GM23338 (cell line): Measurements from ENCODE around the gene TBC1D5. TPM values are rescaled to one million over a fixed set of nuclear protein-coding genes. Genes with fewer than 3 reads are reported as not detected.

Experiments used
- ATAC-seq: fragments of 200-7000 bp; cut with Tn5 transposase; 3 replicates; pipeline ENCODE4 v1.9.1; 2020
- DNase-seq: peaks from one replicate; pipeline ENCODE4 v3.0.0-alpha.2; 2015; ENCODE audit warnings: low spot score
- H2AFZ ChIP-seq: fragments of 200-600 bp; sonication (generic); 2 replicates; pipeline ENCODE4 v1.8.0; 2016; ENCODE audit warnings: antibody characterized with exemption, mild to moderate bottlenecking, moderate library complexity
- H3F3A ChIP-seq: fragments of 200-600 bp; sonication (generic); replicated peaks from 2 replicates; pipeline ENCODE4 v1.8.0; 2017; ENCODE audit warnings: antibody characterized with exemption, mixed run types, low read depth
- H3K27ac ChIP-seq: fragments of 200-600 bp; sonication (generic); 2 replicates; pipeline ENCODE4 v1.6.1; 2016; ENCODE audit warnings: low read depth
- H3K27me3 ChIP-seq: fragments of 200-600 bp; sonication (generic); 2 replicates; pipeline ENCODE4 v1.8.0; 2016; ENCODE audit warnings: mild to moderate bottlenecking, mixed run types, moderate library complexity; ENCODE audit not compliant: insufficient read depth
- H3K36me3 ChIP-seq: fragments of 200-600 bp; sonication (generic); 2 replicates; pipeline ENCODE4 v1.8.0; 2016; ENCODE audit warnings: mild to moderate bottlenecking; ENCODE audit not compliant: insufficient read depth
- H3K4me1 ChIP-seq: fragments of 200-600 bp; sonication (generic); 2 replicates; pipeline ENCODE4 v1.8.0; 2016; ENCODE audit warnings: mild to moderate bottlenecking, moderate library complexity; ENCODE audit not compliant: insufficient read depth
- H3K4me2 ChIP-seq: fragments of 200-600 bp; sonication (generic); 2 replicates; pipeline ENCODE4 v1.7.1; 2017; ENCODE audit warnings: mixed run types
- H3K4me3 ChIP-seq: fragments of 200-600 bp; sonication (generic); 2 replicates; pipeline ENCODE4 v1.6.1; 2016; ENCODE audit warnings: mixed run types
- H3K79me2 ChIP-seq: fragments of 200-600 bp; sonication (generic); replicated peaks from 2 replicates; pipeline ENCODE4 v1.8.0; 2017; ENCODE audit warnings: mild to moderate bottlenecking; ENCODE audit not compliant: insufficient read depth
- H3K9me2 ChIP-seq: fragments of 200-600 bp; sonication (generic); 2 replicates; pipeline ENCODE4 v1.8.0; 2017; ENCODE audit not compliant: insufficient read depth
- H4K20me1 ChIP-seq: fragments of 200-600 bp; sonication (generic); replicated peaks from 2 replicates; pipeline ENCODE4 v1.8.0; 2017; ENCODE audit warnings: mild to moderate bottlenecking; ENCODE audit not compliant: insufficient read depth
- H3K27ac Mint-ChIP-seq: 2 replicates; pipeline ENCODE4 v1.8.0; 2020; ENCODE audit warnings: inconsistent platforms, mild to moderate bottlenecking, moderate library complexity, mixed read lengths
- H3K27me3 Mint-ChIP-seq: 3 replicates; pipeline ENCODE4 v1.8.0; 2022; ENCODE audit warnings: low read depth, mild to moderate bottlenecking, moderate library complexity, mixed read lengths, inconsistent platforms; ENCODE audit not compliant: insufficient read depth, poor library complexity
- H3K36me3 Mint-ChIP-seq: 3 replicates; pipeline ENCODE4 v1.8.0; 2021; ENCODE audit warnings: low read depth, mild to moderate bottlenecking, inconsistent platforms, moderate library complexity, mixed read lengths
- H3K4me1 Mint-ChIP-seq: 3 replicates; pipeline ENCODE4 v1.8.0; 2020; ENCODE audit warnings: mild to moderate bottlenecking, inconsistent platforms, mixed read lengths
- H3K4me3 Mint-ChIP-seq: 3 replicates; pipeline ENCODE4 v1.8.0; 2021; ENCODE audit warnings: moderate library complexity, mild to moderate bottlenecking, inconsistent platforms, mixed read lengths
- H3K9me3 Mint-ChIP-seq: 3 replicates; pipeline ENCODE4 v1.8.0; 2020; ENCODE audit warnings: moderate library complexity, mild to moderate bottlenecking, inconsistent platforms, mixed read lengths
- CTCF ChIP-seq, 2 experiments: fragments of 200-600 bp in 1 of 2; sonication (generic) in 1 of 2; conservative IDR thresholded peaks; 2 replicates each; pipeline versions ENCODE4 v1.5.1 to v1.6.1; 2016 to 2017; ENCODE audit warnings: antibody characterized with exemption in 2 of 2, low read depth in 2 of 2, mild to moderate bottlenecking in 2 of 2, moderate library complexity in 1 of 2
- EZH2 ChIP-seq: fragments of 200-600 bp; sonication (generic); IDR thresholded peaks from one replicate; pipeline ENCODE4 v1.8.0; 2017; ENCODE audit warnings: antibody characterized with exemption, mild to moderate bottlenecking, low read depth; ENCODE audit not compliant: unreplicated experiment
- EZH2phosphoT487 ChIP-seq: fragments of 200-600 bp; sonication (generic); IDR thresholded peaks from one replicate; pipeline ENCODE4 v1.8.1; 2018; ENCODE audit warnings: antibody characterized with exemption; ENCODE audit not compliant: unreplicated experiment
- JUNB ChIP-seq: IDR thresholded peaks from one replicate; pipeline ENCODE4 v1.6.1; 2016; ENCODE audit warnings: antibody characterized with exemption; ENCODE audit not compliant: unreplicated experiment
- POLR2AphosphoS5 ChIP-seq: IDR thresholded peaks from 2 replicates; pipeline ENCODE4 v1.6.1; 2016; ENCODE audit warnings: antibody characterized with exemption, low read depth
- ZNF331 ChIP-seq: fragments of 250-450 bp; sonication (Bioruptor Pico); IDR thresholded peaks from 2 replicates; pipeline ENCODE4 v1.5.0; 2020; ENCODE audit warnings: low read depth, mild to moderate bottlenecking, moderate library complexity
- ZNF462 ChIP-seq: fragments of 250-450 bp; sonication (Bioruptor Pico); IDR thresholded peaks from 2 replicates; pipeline ENCODE4 v1.5.0; 2020; ENCODE audit warnings: mild to moderate bottlenecking, moderate library complexity
- polyA plus RNA-seq: library from polyadenylated mRNA; unstranded; fragments of >200 nt; fragmentation: Nextera tagmentation; extraction: Ambion mirVana; gene quantifications from 2 replicates; pipeline ENCODE4 v1.2.1, GENCODE V29; 2016
- total RNA-seq: library from RNA; depleted of rRNA; stranded (reverse); fragments of >200 nt; shearing (Covaris generic); gene quantifications from 2 replicates; pipeline ENCODE4 v1.2.3, GENCODE V29; 2014

TBC1D5 gene
- total and polyA plus RNA-seq, 2 experiments from 2014 or later, result 21.8 to 48.1 TPM

GRCh38 chr3:17111586-17111985 lies 630.8 kb downstream of the TBC1D5 start (continued):
- TF ChIP-seq ZNF462 (CRISPR knock-in tag) (no peak), CTCF (conservative IDR thresholded peaks at IDR 0.05; ENCODE audit: low read depth in 2 of 2) (no peak), ZNF331 (CRISPR knock-in tag) (no peak), EZH2phosphoT487 (no peak)

- no peak for ATAC-seq
- no peak overlapping the region for H3K4me3 Mint-ChIP-seq
- TF ChIP-seq ZNF462 (CRISPR knock-in tag) (no peak), POLR2AphosphoS5 (no peak), JUNB (no peak), EZH2 (no peak)
- Histone ChIP-seq H3K36me3 (no peaks in the 10 kb centered on the region), H2AFZ (0 out of 2 replicates have a peak overlapping the region, but pooled peaks have one; percentile 47), H3K27ac (no peak overlapping the region), H3K79me2 (no peaks in the 10 kb centered on the region), H3K9me2 (0 out of 2 replicates have a peak, but pooled peaks cover 2% of the 10 kb centered on the region), H3K4me1 (no peaks in the 10 kb centered on the region), H3K27me3 (no peaks in the 10 kb centered on the region), H3K4me3 (no peak overlapping the region), H3K4me2 (no peak overlapping the region), H4K20me1 (no peaks in the 10 kb centered on the region), H3F3A (no peaks in the 10 kb centered on the region)
- DNase-seq, result no peak
- H3K36me3 Mint-ChIP-seq, result no peaks in the 10 kb centered on the region
- no peaks in the 10 kb centered on the region for H3K4me1 Mint-ChIP-seq
- H3K27me3 Mint-ChIP-seq, result peaks cover 3% of the 10 kb centered on the region
- no peaks in the 10 kb centered on the region for H3K9me3 Mint-ChIP-seq
- H3K27ac Mint-ChIP-seq, result no peak overlapping the region
These were observed 631.6 kb downstream of the TBC1D5 start for GRCh38 chr3:17110660-17111396.
